HG03060 (cell line): ENCODE data around the gene BMP4.

Source experiments
- ATAC-seq: cut with Tn5 transposase; IDR thresholded peaks from one replicate; pipeline ENCODE4 v1.9.1; 2021; ENCODE audit warnings: low read depth, moderate number of reproducible peaks; ENCODE audit not compliant: unreplicated experiment

Gene BMP4

DNA sequence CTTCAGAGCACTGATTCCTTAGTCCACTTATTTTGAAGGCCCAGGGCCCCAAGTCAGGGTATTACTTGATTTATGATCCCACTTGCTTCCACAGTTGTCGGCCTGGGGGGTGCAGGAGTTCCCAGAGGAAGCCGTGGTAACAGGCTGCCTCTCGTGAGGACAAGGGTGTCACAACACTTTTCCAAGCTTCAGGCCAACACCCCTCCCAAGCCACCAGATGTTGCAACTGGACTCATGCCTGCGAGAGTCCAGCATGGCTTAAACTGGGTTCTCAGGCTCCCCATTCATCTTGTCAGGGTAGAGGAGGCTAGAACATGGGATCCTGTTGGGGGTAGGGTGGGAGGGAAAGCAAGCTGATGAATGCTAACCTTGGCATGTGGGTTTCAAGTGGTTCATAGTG, 56.1 kb downstream of the BMP4 start:
- ATAC-seq: no peak
